HG03558 (cell line): ENCODE data around the gene SLC6A18.

ENCODE experiments used
- ATAC-seq: cut with Tn5 transposase; IDR thresholded peaks from one replicate; pipeline ENCODE4 v1.9.1; 2021; ENCODE audit warnings: moderate number of reproducible peaks; ENCODE audit not compliant: unreplicated experiment; ENCODE audit errors: extremely low read depth

SLC6A18 gene

GRCh38 chr5:1186351-1187233 lies 38.6 kb upstream of the SLC6A18 start:
- no peak for ATAC-seq

GRCh38 chr5:1187234-1187949 lies 37.8 kb upstream of the SLC6A18 start:
- no peak for ATAC-seq

- ATAC-seq = no peak
These were observed 37.2 kb upstream of the SLC6A18 start for GRCh38 chr5:1187950-1188334.

- no peak for ATAC-seq
These were observed 36.7 kb upstream of the SLC6A18 start for GRCh38 chr5:1188464-1188863.

GRCh38 chr5:1189269-1189668 lies 35.9 kb upstream of the SLC6A18 start:
- ATAC-seq = no peak

- no peak for ATAC-seq
These were observed 34.9 kb upstream of the SLC6A18 start for GRCh38 chr5:1190278-1190677.

- ATAC-seq = no peak
These were observed 34.3 kb upstream of the SLC6A18 start for GRCh38 chr5:1190837-1191239.

- no peak for ATAC-seq
These were observed 32.1 kb upstream of the SLC6A18 start for GRCh38 chr5:1192971-1193590.

GRCh38 chr5:1193591-1193985 lies 31.6 kb upstream of the SLC6A18 start:
- no peak for ATAC-seq

GRCh38 chr5:1194378-1194777 lies 30.8 kb upstream of the SLC6A18 start:
- no peak for ATAC-seq

- ATAC-seq = no peak
These were observed 29.7 kb upstream of the SLC6A18 start for GRCh38 chr5:1195439-1195838.

GRCh38 chr5:1195916-1196315 lies 29.3 kb upstream of the SLC6A18 start:
- ATAC-seq = no peak

- no peak for ATAC-seq
These were observed 28.6 kb upstream of the SLC6A18 start for GRCh38 chr5:1196562-1196961.

- no peak for ATAC-seq
These were observed 27.1 kb upstream of the SLC6A18 start for GRCh38 chr5:1197876-1198666.

- ATAC-seq = no peak
These were observed 25.9 kb upstream of the SLC6A18 start for GRCh38 chr5:1199340-1199648.

- no peak for ATAC-seq
These were observed 25.3 kb upstream of the SLC6A18 start for GRCh38 chr5:1199649-1200494.

GRCh38 chr5:1200495-1201326 lies 24.5 kb upstream of the SLC6A18 start:
- no peak for ATAC-seq

- no peak for ATAC-seq
These were observed 23.7 kb upstream of the SLC6A18 start, which contains the start of gene SLC6A19 for GRCh38 chr5:1201327-1202025. Gene SLC6A19, plus strand, starts transcription at chr5:1201595. Its CDS starts 56 bp downstream, at chr5:1201651.
